ENCODE results near the gene MGAM2. TPM values are rescaled to one million over a fixed set of nuclear protein-coding genes. Genes with fewer than 3 reads are reported as not detected.

Gene MGAM2
- total and polyA plus RNA-seq, 2 experiments from 2014 or later, result 0.07 TPM; not detected in 1

DNA sequence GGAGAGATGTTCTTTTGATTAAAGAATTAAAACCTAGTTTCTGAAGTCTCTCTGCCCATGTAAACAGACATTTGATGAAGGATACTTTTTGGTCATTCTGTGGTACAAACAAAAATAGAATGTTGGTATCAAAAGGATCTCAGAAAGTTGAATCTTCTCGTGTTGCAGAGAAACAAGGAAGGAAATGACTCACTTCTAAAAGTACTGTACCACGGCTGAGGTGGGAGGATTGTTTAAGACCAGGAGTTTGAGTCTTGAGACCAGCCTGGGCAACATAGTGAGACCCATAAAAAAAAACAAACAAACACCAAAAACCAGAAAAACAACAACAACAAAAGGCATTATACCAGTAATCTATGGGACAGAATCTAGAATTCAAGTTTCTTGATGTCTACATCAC lies 76.6 kb downstream of the MGAM2 start:
- H3K4me1 Mint-ChIP-seq, result no peaks in the 10 kb centered on the region
- no peak overlapping the region for H3K27ac Mint-ChIP-seq
- ATAC-seq (no peak), DNase-seq (ENCODE audit: low spot score) (no peak)
- Histone ChIP-seq H3K4me3 (no peak overlapping the region), H3K27me3 (ENCODE audit: insufficient read depth) (no peaks in the 10 kb centered on the region), H3K4me1 (ENCODE audit: insufficient read depth) (no peaks in the 10 kb centered on the region), H3K79me2 (replicated peaks; ENCODE audit: insufficient read depth) (no peaks in the 10 kb centered on the region), H3F3A (replicated peaks; ENCODE audit: low read depth) (no peaks in the 10 kb centered on the region), H4K20me1 (replicated peaks; ENCODE audit: insufficient read depth) (no peaks in the 10 kb centered on the region), H3K4me2 (no peak overlapping the region), H3K9me2 (ENCODE audit: insufficient read depth) (no peaks in the 10 kb centered on the region), H2AFZ (no peak overlapping the region), H3K27ac (ENCODE audit: low read depth) (no peak overlapping the region), H3K36me3 (ENCODE audit: insufficient read depth) (no peaks in the 10 kb centered on the region)
- H3K9me3 Mint-ChIP-seq, result no peaks in the 10 kb centered on the region
- TF ChIP-seq JUNB (IDR thresholded peaks at IDR 0.05; ENCODE audit: unreplicated experiment) (no peak), ZNF331 (CRISPR knock-in tag; IDR thresholded peaks at IDR 0.05; ENCODE audit: low read depth) (no peak), EZH2 (IDR thresholded peaks at IDR 0.05; ENCODE audit: low read depth, unreplicated experiment) (no peak), STAT1 (IDR thresholded peaks at IDR 0.05; ENCODE audit: unreplicated experiment) (no peak), EZH2phosphoT487 (IDR thresholded peaks at IDR 0.05; ENCODE audit: unreplicated experiment) (no peak), NANOG (IDR thresholded peaks at IDR 0.05; ENCODE audit: borderline replicate concordance) (no peak), CREB1 (CRISPR knock-in tag; IDR thresholded peaks at IDR 0.05; ENCODE audit: low read depth) (no peak), POLR2AphosphoS5 (IDR thresholded peaks at IDR 0.05; ENCODE audit: low read depth) (no peak), ZNF114 (CRISPR knock-in tag; IDR thresholded peaks at IDR 0.05) (no peak)
- TF ChIP-seq, protein P1, sequence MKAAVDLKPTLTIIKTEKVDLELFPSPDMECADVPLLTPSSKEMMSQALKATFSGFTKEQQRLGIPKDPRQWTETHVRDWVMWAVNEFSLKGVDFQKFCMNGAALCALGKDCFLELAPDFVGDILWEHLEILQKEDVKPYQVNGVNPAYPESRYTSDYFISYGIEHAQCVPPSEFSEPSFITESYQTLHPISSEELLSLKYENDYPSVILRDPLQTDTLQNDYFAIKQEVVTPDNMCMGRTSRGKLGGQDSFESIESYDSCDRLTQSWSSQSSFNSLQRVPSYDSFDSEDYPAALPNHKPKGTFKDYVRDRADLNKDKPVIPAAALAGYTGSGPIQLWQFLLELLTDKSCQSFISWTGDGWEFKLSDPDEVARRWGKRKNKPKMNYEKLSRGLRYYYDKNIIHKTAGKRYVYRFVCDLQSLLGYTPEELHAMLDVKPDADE (IDR thresholded peaks at IDR 0.05), result no peak
- TF ChIP-seq, protein P2, sequence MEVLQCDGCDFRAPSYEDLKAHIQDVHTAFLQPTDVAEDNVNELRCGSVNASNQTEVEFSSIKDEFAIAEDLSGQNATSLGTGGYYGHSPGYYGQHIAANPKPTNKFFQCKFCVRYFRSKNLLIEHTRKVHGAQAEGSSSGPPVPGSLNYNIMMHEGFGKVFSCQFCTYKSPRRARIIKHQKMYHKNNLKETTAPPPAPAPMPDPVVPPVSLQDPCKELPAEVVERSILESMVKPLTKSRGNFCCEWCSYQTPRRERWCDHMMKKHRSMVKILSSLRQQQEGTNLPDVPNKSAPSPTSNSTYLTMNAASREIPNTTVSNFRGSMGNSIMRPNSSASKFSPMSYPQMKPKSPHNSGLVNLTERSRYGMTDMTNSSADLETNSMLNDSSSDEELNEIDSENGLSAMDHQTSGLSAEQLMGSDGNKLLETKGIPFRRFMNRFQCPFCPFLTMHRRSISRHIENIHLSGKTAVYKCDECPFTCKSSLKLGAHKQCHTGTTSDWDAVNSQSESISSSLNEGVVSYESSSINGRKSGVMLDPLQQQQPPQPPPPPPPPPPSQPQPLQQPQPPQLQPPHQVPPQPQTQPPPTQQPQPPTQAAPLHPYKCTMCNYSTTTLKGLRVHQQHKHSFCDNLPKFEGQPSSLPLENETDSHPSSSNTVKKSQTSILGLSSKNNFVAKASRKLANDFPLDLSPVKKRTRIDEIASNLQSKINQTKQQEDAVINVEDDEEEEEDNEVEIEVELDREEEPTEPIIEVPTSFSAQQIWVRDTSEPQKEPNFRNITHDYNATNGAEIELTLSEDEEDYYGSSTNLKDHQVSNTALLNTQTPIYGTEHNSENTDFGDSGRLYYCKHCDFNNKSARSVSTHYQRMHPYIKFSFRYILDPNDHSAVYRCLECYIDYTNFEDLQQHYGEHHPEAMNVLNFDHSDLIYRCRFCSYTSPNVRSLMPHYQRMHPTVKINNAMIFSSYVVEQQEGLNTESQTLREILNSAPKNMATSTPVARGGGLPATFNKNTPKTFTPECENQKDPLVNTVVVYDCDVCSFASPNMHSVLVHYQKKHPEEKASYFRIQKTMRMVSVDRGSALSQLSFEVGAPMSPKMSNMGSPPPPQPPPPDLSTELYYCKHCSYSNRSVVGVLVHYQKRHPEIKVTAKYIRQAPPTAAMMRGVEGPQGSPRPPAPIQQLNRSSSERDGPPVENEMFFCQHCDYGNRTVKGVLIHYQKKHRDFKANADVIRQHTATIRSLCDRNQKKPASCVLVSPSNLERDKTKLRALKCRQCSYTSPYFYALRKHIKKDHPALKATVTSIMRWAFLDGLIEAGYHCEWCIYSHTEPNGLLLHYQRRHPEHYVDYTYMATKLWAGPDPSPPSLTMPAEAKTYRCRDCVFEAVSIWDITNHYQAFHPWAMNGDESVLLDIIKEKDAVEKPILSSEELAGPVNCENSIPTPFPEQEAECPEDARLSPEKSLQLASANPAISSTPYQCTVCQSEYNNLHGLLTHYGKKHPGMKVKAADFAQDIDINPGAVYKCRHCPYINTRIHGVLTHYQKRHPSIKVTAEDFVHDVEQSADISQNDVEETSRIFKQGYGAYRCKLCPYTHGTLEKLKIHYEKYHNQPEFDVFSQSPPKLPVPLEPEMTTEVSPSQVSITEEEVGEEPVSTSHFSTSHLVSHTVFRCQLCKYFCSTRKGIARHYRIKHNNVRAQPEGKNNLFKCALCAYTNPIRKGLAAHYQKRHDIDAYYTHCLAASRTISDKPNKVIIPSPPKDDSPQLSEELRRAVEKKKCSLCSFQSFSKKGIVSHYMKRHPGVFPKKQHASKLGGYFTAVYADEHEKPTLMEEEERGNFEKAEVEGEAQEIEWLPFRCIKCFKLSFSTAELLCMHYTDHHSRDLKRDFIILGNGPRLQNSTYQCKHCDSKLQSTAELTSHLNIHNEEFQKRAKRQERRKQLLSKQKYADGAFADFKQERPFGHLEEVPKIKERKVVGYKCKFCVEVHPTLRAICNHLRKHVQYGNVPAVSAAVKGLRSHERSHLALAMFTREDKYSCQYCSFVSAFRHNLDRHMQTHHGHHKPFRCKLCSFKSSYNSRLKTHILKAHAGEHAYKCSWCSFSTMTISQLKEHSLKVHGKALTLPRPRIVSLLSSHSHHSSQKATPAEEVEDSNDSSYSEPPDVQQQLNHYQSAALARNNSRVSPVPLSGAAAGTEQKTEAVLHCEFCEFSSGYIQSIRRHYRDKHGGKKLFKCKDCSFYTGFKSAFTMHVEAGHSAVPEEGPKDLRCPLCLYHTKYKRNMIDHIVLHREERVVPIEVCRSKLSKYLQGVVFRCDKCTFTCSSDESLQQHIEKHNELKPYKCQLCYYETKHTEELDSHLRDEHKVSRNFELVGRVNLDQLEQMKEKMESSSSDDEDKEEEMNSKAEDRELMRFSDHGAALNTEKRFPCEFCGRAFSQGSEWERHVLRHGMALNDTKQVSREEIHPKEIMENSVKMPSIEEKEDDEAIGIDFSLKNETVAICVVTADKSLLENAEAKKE (CRISPR knock-in tag; IDR thresholded peaks at IDR 0.05), result no peak
- TF ChIP-seq, protein P3, sequence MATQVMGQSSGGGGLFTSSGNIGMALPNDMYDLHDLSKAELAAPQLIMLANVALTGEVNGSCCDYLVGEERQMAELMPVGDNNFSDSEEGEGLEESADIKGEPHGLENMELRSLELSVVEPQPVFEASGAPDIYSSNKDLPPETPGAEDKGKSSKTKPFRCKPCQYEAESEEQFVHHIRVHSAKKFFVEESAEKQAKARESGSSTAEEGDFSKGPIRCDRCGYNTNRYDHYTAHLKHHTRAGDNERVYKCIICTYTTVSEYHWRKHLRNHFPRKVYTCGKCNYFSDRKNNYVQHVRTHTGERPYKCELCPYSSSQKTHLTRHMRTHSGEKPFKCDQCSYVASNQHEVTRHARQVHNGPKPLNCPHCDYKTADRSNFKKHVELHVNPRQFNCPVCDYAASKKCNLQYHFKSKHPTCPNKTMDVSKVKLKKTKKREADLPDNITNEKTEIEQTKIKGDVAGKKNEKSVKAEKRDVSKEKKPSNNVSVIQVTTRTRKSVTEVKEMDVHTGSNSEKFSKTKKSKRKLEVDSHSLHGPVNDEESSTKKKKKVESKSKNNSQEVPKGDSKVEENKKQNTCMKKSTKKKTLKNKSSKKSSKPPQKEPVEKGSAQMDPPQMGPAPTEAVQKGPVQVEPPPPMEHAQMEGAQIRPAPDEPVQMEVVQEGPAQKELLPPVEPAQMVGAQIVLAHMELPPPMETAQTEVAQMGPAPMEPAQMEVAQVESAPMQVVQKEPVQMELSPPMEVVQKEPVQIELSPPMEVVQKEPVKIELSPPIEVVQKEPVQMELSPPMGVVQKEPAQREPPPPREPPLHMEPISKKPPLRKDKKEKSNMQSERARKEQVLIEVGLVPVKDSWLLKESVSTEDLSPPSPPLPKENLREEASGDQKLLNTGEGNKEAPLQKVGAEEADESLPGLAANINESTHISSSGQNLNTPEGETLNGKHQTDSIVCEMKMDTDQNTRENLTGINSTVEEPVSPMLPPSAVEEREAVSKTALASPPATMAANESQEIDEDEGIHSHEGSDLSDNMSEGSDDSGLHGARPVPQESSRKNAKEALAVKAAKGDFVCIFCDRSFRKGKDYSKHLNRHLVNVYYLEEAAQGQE (IDR thresholded peaks at IDR 0.05; ENCODE audit: unreplicated experiment), result no peak
- TF ChIP-seq, protein P4, sequence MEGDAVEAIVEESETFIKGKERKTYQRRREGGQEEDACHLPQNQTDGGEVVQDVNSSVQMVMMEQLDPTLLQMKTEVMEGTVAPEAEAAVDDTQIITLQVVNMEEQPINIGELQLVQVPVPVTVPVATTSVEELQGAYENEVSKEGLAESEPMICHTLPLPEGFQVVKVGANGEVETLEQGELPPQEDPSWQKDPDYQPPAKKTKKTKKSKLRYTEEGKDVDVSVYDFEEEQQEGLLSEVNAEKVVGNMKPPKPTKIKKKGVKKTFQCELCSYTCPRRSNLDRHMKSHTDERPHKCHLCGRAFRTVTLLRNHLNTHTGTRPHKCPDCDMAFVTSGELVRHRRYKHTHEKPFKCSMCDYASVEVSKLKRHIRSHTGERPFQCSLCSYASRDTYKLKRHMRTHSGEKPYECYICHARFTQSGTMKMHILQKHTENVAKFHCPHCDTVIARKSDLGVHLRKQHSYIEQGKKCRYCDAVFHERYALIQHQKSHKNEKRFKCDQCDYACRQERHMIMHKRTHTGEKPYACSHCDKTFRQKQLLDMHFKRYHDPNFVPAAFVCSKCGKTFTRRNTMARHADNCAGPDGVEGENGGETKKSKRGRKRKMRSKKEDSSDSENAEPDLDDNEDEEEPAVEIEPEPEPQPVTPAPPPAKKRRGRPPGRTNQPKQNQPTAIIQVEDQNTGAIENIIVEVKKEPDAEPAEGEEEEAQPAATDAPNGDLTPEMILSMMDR (conservative IDR thresholded peaks at IDR 0.05; ENCODE audit: low read depth in 2 of 2), result no peak
- no peaks in the 10 kb centered on the region for H3K27me3 Mint-ChIP-seq (ENCODE audit: insufficient read depth, low read depth, poor library complexity)
- H3K36me3 Mint-ChIP-seq (ENCODE audit: low read depth), result no peaks in the 10 kb centered on the region
- H3K4me3 Mint-ChIP-seq, result no peak overlapping the region
